ENCODE data around the gene PRKCQ. TPM values are rescaled to one million over a fixed set of nuclear protein-coding genes. Genes with fewer than 3 reads are reported as not detected.

The PRKCQ gene
- total and polyA plus RNA-seq, 2 of the 8 experiments (the other 6 are each of a cell fraction or from before 2014, with no cell fraction given) = 9.1 to 22.6 TPM

- TF ChIP-seq, protein P1, sequence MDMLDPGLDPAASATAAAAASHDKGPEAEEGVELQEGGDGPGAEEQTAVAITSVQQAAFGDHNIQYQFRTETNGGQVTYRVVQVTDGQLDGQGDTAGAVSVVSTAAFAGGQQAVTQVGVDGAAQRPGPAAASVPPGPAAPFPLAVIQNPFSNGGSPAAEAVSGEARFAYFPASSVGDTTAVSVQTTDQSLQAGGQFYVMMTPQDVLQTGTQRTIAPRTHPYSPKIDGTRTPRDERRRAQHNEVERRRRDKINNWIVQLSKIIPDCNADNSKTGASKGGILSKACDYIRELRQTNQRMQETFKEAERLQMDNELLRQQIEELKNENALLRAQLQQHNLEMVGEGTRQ (IDR thresholded peaks at IDR 0.05; ENCODE audit: low read length) = no peak
- TF ChIP-seq EP300 (IDR thresholded peaks at IDR 0.05; ENCODE audit: borderline replicate concordance in 1 of 2, low read depth in 2 of 2, low read length in 2 of 2) (no peak), CTCF (IDR thresholded peaks at IDR 0.05; ENCODE audit: control extremely low read depth in 1 of 3, insufficient read depth in 1 of 3, low read depth in 1 of 3, low read length in 3 of 3) (no peak)
Measured at GRCh38 chr10:6570893-6571292, 9.2 kb downstream of the PRKCQ start (continued).
